Sigmoid colon (tissue), 7 donors: ENCODE measurements around the gene BZW2. TPM values are rescaled to one million over a fixed set of nuclear protein-coding genes. Genes with fewer than 3 reads are reported as not detected.

Source experiments
- DNase-seq: peaks from one replicate; pipeline ENCODE4 v3.0.0-alpha.2; 2019
- H3K27ac ChIP-seq, 4 donors: fragments of 200-600 bp; sonication (generic); one replicate each; pipeline ENCODE4 v1.5.1; 2016 to 2019; ENCODE audit warnings: mild to moderate bottlenecking in 1 of 4
- H3K27me3 ChIP-seq, 3 donors: fragments of 200-600 bp; sonication (generic); one replicate each; pipeline ENCODE4 v1.5.1; 2019; ENCODE audit warnings: mild to moderate bottlenecking in 1 of 3
- H3K36me3 ChIP-seq, 4 donors: fragments of 200-600 bp; sonication (generic); one replicate each; pipeline ENCODE4 v1.5.1; 2016 to 2019
- H3K4me1 ChIP-seq, 4 donors: fragments of 200-600 bp; sonication (generic); one replicate each; pipeline ENCODE4 v1.5.1; 2017 to 2019
- H3K4me3 ChIP-seq, 4 donors: fragments of 200-600 bp; sonication (generic); one replicate each; pipeline ENCODE4 v1.5.1; 2017 to 2019; ENCODE audit warnings: mild to moderate bottlenecking in 2 of 4, moderate library complexity in 1 of 4
- H3K9me3 ChIP-seq, 4 donors: fragments of 200-600 bp in 3 of 4; sonication (generic) in 3 of 4; one replicate each; pipeline versions ENCODE4 v1.5.1 to v1.6.1; 2013 to 2019
- EP300 ChIP-seq, 4 donors: sonication (generic); formaldehyde crosslinking; IDR thresholded peaks; one replicate each; pipeline ENCODE4 v1.6.1; 2017; ENCODE audit warnings: antibody characterized with exemption in 4 of 4
- POLR2A ChIP-seq, 2 donors: fragments of 450-650 bp; IDR thresholded peaks; one replicate each; pipeline ENCODE4 v1.6.1; 2016; ENCODE audit warnings: antibody characterized with exemption in 2 of 2, mild to moderate bottlenecking in 2 of 2, moderate library complexity in 2 of 2
- POLR2AphosphoS5 ChIP-seq, 4 donors: sonication (generic); formaldehyde crosslinking; IDR thresholded peaks; one replicate each; pipeline ENCODE4 v1.6.1; 2017; ENCODE audit warnings: antibody characterized with exemption in 4 of 4
- WGBS, 2 donors: extraction: QIAGEN DNeasy Blood & Tissue Kit; methylation state at CpG; one replicate each; pipeline ENCODE4 v1.1.7; 2013; 5-methylcytosine and 5-hydroxymethylcytosine counted together
- intact Hi-C: fragments of 100-400 bp; cut with DNase I; formaldehyde crosslinking; loops from one replicate; pipeline ENCODE4 v1.15.1; 2023
- polyA plus RNA-seq, 3 donors: library from polyadenylated mRNA; stranded (reverse); fragments of 200-250 nt; gene quantifications; one replicate each; pipeline ENCODE4 v1.2.3, GENCODE V29; 2013
- total RNA-seq, 4 donors: library from RNA; depleted of rRNA; stranded (reverse); fragments of >200 nt; gene quantifications; one replicate each; pipeline ENCODE4 v1.1.0, GENCODE V29; 2016
- TF ChIP-seq, protein P1 (sequence below), 4 experiments: fragments of 450-650 bp in 3 of 4; fragments of 200-600 bp in 1 of 4; IDR thresholded peaks; one replicate each; pipeline ENCODE4 v1.5.1; 2016 to 2019; ENCODE audit warnings: antibody characterized with exemption in 4 of 4, mild to moderate bottlenecking in 3 of 4, moderate library complexity in 2 of 4
- donor health status: healthy with polysubstance abuse.
- donor health status: Bipolar disorder and iron deficiency.
- donor health status: healthy.

Gene BZW2
- total and polyA plus RNA-seq, 7 donors = 49.7 to 70.7 (median 63.8) TPM

DNA sequence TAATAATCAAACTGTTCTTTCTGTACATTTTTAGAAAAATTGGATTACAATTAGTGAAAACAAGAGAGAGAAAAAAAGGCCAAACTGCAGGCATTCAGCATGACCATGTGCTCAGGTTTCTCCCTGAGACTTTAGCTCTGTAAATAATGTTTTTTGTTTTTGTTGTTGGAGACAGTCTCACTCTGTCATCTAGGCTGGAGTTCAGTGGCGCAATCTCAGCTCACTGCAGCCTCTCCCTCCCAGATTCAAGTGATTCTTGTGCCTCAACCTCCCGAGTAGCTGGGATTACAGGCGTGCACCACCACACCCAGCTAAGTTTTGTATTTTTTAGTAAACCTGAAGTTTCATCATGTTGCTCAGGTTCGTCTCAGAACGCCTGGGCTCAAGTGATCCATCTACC lies 23.0 kb downstream of the BZW2 start:
- WGBS, 2 donors = 94% methylated on average over 5 of the region's 5 CpGs
- no peak for DNase-seq
- H3K36me3 ChIP-seq = peaks cover 0 to 5% (median 0%) of the 10 kb centered on the region in 4 donors
- TF ChIP-seq POLR2A (IDR thresholded peaks at IDR 0.05) (no peak), EP300 (IDR thresholded peaks at IDR 0.05) (no peak)
- intact Hi-C loops = no loop called here
- H3K27ac ChIP-seq = peak overlapping the region in 1 of 4 donors; percentile 73
- no peaks in the 10 kb centered on the region for H3K9me3 ChIP-seq
- H3K4me3 ChIP-seq = no peak overlapping the region
- no peaks in the 10 kb centered on the region for H3K27me3 ChIP-seq
- H3K4me1 ChIP-seq = peaks cover 0 to 13% (median 0%) of the 10 kb centered on the region in 4 donors

- WGBS, 2 donors = 93% methylated on average over 2 of the region's 2 CpGs
- intact Hi-C loops = no loop called here
- TF ChIP-seq, protein P1, sequence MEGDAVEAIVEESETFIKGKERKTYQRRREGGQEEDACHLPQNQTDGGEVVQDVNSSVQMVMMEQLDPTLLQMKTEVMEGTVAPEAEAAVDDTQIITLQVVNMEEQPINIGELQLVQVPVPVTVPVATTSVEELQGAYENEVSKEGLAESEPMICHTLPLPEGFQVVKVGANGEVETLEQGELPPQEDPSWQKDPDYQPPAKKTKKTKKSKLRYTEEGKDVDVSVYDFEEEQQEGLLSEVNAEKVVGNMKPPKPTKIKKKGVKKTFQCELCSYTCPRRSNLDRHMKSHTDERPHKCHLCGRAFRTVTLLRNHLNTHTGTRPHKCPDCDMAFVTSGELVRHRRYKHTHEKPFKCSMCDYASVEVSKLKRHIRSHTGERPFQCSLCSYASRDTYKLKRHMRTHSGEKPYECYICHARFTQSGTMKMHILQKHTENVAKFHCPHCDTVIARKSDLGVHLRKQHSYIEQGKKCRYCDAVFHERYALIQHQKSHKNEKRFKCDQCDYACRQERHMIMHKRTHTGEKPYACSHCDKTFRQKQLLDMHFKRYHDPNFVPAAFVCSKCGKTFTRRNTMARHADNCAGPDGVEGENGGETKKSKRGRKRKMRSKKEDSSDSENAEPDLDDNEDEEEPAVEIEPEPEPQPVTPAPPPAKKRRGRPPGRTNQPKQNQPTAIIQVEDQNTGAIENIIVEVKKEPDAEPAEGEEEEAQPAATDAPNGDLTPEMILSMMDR (IDR thresholded peaks at IDR 0.05) = no peak
- no peak for TF ChIP-seq EP300 (IDR thresholded peaks at IDR 0.05)
- TF ChIP-seq POLR2AphosphoS5 (IDR thresholded peaks at IDR 0.05) = no peak
- TF ChIP-seq POLR2A (IDR thresholded peaks at IDR 0.05) = no peak
Measured at GRCh38 chr7:16669581-16669980, 23.6 kb downstream of the BZW2 start.

GRCh38 chr7:16670021-16670420 lies 24.0 kb downstream of the BZW2 start:
- Histone ChIP-seq H3K9me3 (no peaks in the 10 kb centered on the region), H3K36me3 (peaks cover 0 to 14% (median 1%) of the 10 kb centered on the region in 4 donors), H3K4me3 (no peak overlapping the region), H3K4me1 (peaks cover 0 to 10% (median 0%) of the 10 kb centered on the region in 4 donors), H3K27me3 (no peaks in the 10 kb centered on the region), H3K27ac (peak overlapping the region in 1 of 4 donors; percentile 27)
- no peak for DNase-seq
- intact Hi-C loops = no loop called here
- 86 to 88% methylated on average over 1 of the region's 1 CpG for WGBS, 2 donors
- TF ChIP-seq, protein P1 (IDR thresholded peaks at IDR 0.05) = no peak
- TF ChIP-seq EP300 (IDR thresholded peaks at IDR 0.05) = no peak
- TF ChIP-seq POLR2AphosphoS5 (IDR thresholded peaks at IDR 0.05) = no peak
- TF ChIP-seq POLR2A (IDR thresholded peaks at IDR 0.05) = no peak

More at GRCh38 chr7:16669581-16669980, 23.6 kb downstream of the BZW2 start:
- Histone ChIP-seq H3K4me3 (no peak overlapping the region), H3K36me3 (peaks cover 0 to 9% (median 0%) of the 10 kb centered on the region in 4 donors), H3K9me3 (no peaks in the 10 kb centered on the region), H3K27ac (peak overlapping the region in 1 of 4 donors; percentile 73), H3K4me1 (peaks cover 0 to 10% (median 0%) of the 10 kb centered on the region in 4 donors), H3K27me3 (no peaks in the 10 kb centered on the region)
- DNase-seq = no peak

DNA sequence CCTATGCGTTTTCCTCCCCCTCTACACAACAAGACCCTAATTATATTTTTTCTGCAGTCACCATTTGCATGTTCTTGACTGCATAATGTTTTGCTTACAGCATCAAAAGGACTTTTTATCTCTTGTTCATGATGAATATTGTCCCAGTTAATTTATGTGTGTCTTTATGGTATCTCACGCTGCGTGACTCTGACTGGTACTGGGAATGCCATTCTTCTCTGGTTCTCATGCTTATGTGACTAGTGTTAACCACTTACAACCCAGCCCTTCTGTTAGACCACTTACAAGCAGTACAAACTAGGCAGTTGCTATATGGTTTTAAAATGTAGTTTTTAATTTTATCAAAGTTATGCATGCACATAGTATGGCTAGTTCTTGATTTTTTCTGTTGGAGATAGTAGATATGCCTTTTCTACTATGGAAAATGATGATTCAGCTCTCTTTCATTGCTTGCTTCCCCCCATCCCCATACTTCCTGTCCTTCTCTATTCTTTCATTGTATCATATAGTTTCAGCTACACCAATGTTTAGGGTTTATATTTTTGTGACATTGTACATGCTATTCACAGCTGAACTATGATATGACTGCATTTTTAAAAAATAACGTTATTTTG lies 24.9 kb downstream of the BZW2 start:
- Histone ChIP-seq H3K4me1 (peaks cover 0 to 10% (median 0%) of the 10 kb centered on the region in 4 donors), H3K9me3 (no peaks in the 10 kb centered on the region), H3K27me3 (no peaks in the 10 kb centered on the region), H3K27ac (peak overlapping the region in 1 of 4 donors; percentile 27), H3K4me3 (no peak overlapping the region), H3K36me3 (peaks cover 3 to 22% (median 4%) of the 10 kb centered on the region in 4 donors)
- DNase-seq = no peak
- intact Hi-C loops = no loop called here
- TF ChIP-seq POLR2A (IDR thresholded peaks at IDR 0.05) (no peak), EP300 (IDR thresholded peaks at IDR 0.05) (no peak), POLR2AphosphoS5 (IDR thresholded peaks at IDR 0.05) (no peak)
- TF ChIP-seq, protein P1 (IDR thresholded peaks at IDR 0.05) = no peak
- 96% methylated on average over 4 of the region's 4 CpGs for whole genome bisulfite sequencing, 2 donors

- peaks cover 0 to 10% (median 0%) of the 10 kb centered on the region in 4 donors for H3K4me1 ChIP-seq
- intact Hi-C loops = no loop called here
- no peak overlapping the region for H3K4me3 ChIP-seq
- H3K27me3 ChIP-seq = no peaks in the 10 kb centered on the region
- H3K36me3 ChIP-seq = peaks cover 3 to 26% (median 6%) of the 10 kb centered on the region in 4 donors
- H3K9me3 ChIP-seq = no peaks in the 10 kb centered on the region
- WGBS, 2 donors = 90 to 93% methylated on average over 3 of the region's 3 CpGs
- no peak overlapping the region for H3K27ac ChIP-seq
- TF ChIP-seq POLR2AphosphoS5 (IDR thresholded peaks at IDR 0.05) = no peak
- TF ChIP-seq POLR2A (IDR thresholded peaks at IDR 0.05) = no peak
- TF ChIP-seq, protein P1 (IDR thresholded peaks at IDR 0.05) = no peak
- no peak for TF ChIP-seq EP300 (IDR thresholded peaks at IDR 0.05)
- no peak for DNase-seq
Measured at GRCh38 chr7:16671811-16672210, 25.8 kb downstream of the BZW2 start.
